NCI-H510A (cell line): ENCODE measurements around the gene TAX1BP1.
A peak's percentile ranks its signal among the peaks of the same experiment; 100 is the strongest.

Source experiments
- DNase-seq: peaks from one replicate; lab custom pipeline; 2025; lab: John Stamatoyannopoulos, UW

TAX1BP1 gene

GRCh38 chr7:27781188-27781587, 41.2 kb downstream of the TAX1BP1 start:
- no peak for DNase-seq

- no peak for DNase-seq
Observed at GRCh38 chr7:27782849-27783248, 42.9 kb downstream of the TAX1BP1 start.

- DNase-seq: no peak
Observed at GRCh38 chr7:27784399-27785053, 44.6 kb downstream of the TAX1BP1 start.

GRCh38 chr7:27788437-27788836, 48.5 kb downstream of the TAX1BP1 start:
- DNase-seq: no peak

- no peak for DNase-seq
Observed at GRCh38 chr7:27793780-27794179, 53.8 kb downstream of the TAX1BP1 start.

GRCh38 chr7:27795977-27796376, 56.0 kb downstream of the TAX1BP1 start:
- no peak for DNase-seq

- no peak for DNase-seq
Observed at GRCh38 chr7:27799212-27799611, 59.2 kb downstream of the TAX1BP1 start.

GRCh38 chr7:27802999-27803398, 63.0 kb downstream of the TAX1BP1 start:
- DNase-seq: no peak

- no peak for DNase-seq
Observed at GRCh38 chr7:27804139-27804538, 64.2 kb downstream of the TAX1BP1 start.

GRCh38 chr7:27808626-27809025, 68.7 kb downstream of the TAX1BP1 start:
- DNase-seq: no peak

GRCh38 chr7:27810186-27810585, 70.2 kb downstream of the TAX1BP1 start:
- DNase-seq: no peak

GRCh38 chr7:27812706-27813105, 72.7 kb downstream of the TAX1BP1 start:
- DNase-seq: no peak

GRCh38 chr7:27822245-27822644, 82.3 kb downstream of the TAX1BP1 start:
- DNase-seq: no peak

- DNase-seq: no peak
Observed at GRCh38 chr7:27825891-27826290, 85.9 kb downstream of the TAX1BP1 start.

GRCh38 chr7:27826357-27826756, 86.4 kb downstream of the TAX1BP1 start:
- no peak for DNase-seq

GRCh38 chr7:27834179-27834921, 94.4 kb downstream of the TAX1BP1 start:
- peak; percentile 6 for DNase-seq

- DNase-seq: no peak
Observed at GRCh38 chr7:27835376-27835775, 95.4 kb downstream of the TAX1BP1 start.

GRCh38 chr7:27836536-27836935, 96.6 kb downstream of the TAX1BP1 start:
- DNase-seq: no peak

- no peak for DNase-seq
Observed at GRCh38 chr7:27839099-27839498, 99.1 kb downstream of the TAX1BP1 start.

- no peak for DNase-seq
Observed at GRCh38 chr7:27840313-27840712, 100.4 kb downstream of the TAX1BP1 start.

- no peak for DNase-seq
Observed at GRCh38 chr7:27840760-27841364, 100.9 kb downstream of the TAX1BP1 start.

GRCh38 chr7:27842094-27842692, 102.2 kb downstream of the TAX1BP1 start:
- DNase-seq: no peak

- DNase-seq: no peak
Observed at GRCh38 chr7:27842851-27843250, 102.9 kb downstream of the TAX1BP1 start.
